Transverse colon (tissue), 4 donors: ENCODE data around the gene PAPPA. TPM values are rescaled to one million over a fixed set of nuclear protein-coding genes. Genes with fewer than 3 reads are reported as not detected.
A peak's percentile ranks its signal among the peaks of the same experiment; 100 is the strongest.

Experiments used
- DNase-seq: peaks from one replicate; pipeline ENCODE4 v3.0.0-alpha.2; 2019
- H3K27ac ChIP-seq, 4 donors: fragments of 200-600 bp; sonication (generic); 2 replicates each; pipeline ENCODE4 v1.5.1; 2016 to 2018; ENCODE audit warnings: inconsistent platforms in 4 of 4
- H3K27me3 ChIP-seq: fragments of 200-600 bp; sonication (generic); 2 replicates; pipeline ENCODE4 v1.5.1; 2017; ENCODE audit warnings: inconsistent platforms
- H3K36me3 ChIP-seq, 4 donors: fragments of 200-600 bp; sonication (generic); 2 replicates each; pipeline ENCODE4 v1.5.1; 2017 to 2019; ENCODE audit warnings: inconsistent platforms in 4 of 4
- H3K4me1 ChIP-seq, 4 donors: fragments of 200-600 bp; sonication (generic); 2 replicates each; pipeline ENCODE4 v1.5.1; 2017 to 2020; ENCODE audit warnings: inconsistent platforms in 4 of 4
- H3K4me3 ChIP-seq, 4 donors: fragments of 200-600 bp; sonication (generic); 1 replicate in 1 of 4; 2 replicates in 3 of 4; pipeline versions ENCODE4 v1.5.1 to v1.6.1; 2017 to 2019; ENCODE audit warnings: inconsistent platforms in 4 of 4
- H3K9me3 ChIP-seq, 2 donors: fragments of 200-600 bp; sonication (generic); 2 replicates each; pipeline ENCODE4 v1.5.1; 2017 to 2019; ENCODE audit warnings: inconsistent platforms in 2 of 2
- EP300 ChIP-seq: sonication (generic); formaldehyde crosslinking; IDR thresholded peaks from one replicate; pipeline ENCODE4 v1.6.1; 2017; ENCODE audit warnings: antibody characterized with exemption, low read depth
- POLR2A ChIP-seq: fragments of 450-650 bp; IDR thresholded peaks from one replicate; pipeline ENCODE4 v1.6.1; 2016; ENCODE audit warnings: antibody characterized with exemption, mild to moderate bottlenecking, moderate library complexity
- POLR2AphosphoS5 ChIP-seq, 3 donors: sonication (generic); formaldehyde crosslinking; IDR thresholded peaks; one replicate each; pipeline ENCODE4 v1.6.1; 2016; ENCODE audit warnings: antibody characterized with exemption in 3 of 3
- WGBS, 2 donors: methylation state at CpG; one replicate each; pipeline ENCODE4 v1.1.5; 2018; ENCODE audit warnings: low coverage in 1 of 2; 5-methylcytosine and 5-hydroxymethylcytosine counted together
- in situ Hi-C, 4 donors: fragments of 200-750 bp; cut with MboI; loops; one replicate each; pipeline versions ENCODE4 v1.15.0 to v1.15.1; 2017; ENCODE audit warnings: low sequenced_read_pairs in 3 of 4, low pct_ligation_motif_present in 1 of 4, low pct_unique_long_range_greater_than_20kb in 1 of 4
- intact Hi-C: fragments of 100-400 bp; cut with DNase I; formaldehyde crosslinking; loops from one replicate; pipeline ENCODE4 v1.15.1; 2023; ENCODE audit warnings: low total_unique reads
- total RNA-seq, 4 donors: library from RNA; depleted of rRNA; stranded (reverse); fragments of >200 nt; gene quantifications; one replicate each; pipeline ENCODE4 v1.1.0, GENCODE V29; 2016
- TF ChIP-seq, protein P1 (sequence below), 5 experiments: fragments of 200-600 bp in 3 of 5; fragments of 450-650 bp in 2 of 5; sonication (generic) in 3 of 5; IDR thresholded peaks; 1 replicate in 2 of 5; 2 replicates in 3 of 5; pipeline ENCODE4 v1.5.1; 2016 to 2017; ENCODE audit warnings: antibody characterized with exemption in 5 of 5, inconsistent platforms in 3 of 5, mild to moderate bottlenecking in 2 of 5, moderate library complexity in 1 of 5

PAPPA gene
- total RNA-seq, 4 donors from 2014 or later, result 0.37 to 4.4 (median 1.4) TPM

DNA sequence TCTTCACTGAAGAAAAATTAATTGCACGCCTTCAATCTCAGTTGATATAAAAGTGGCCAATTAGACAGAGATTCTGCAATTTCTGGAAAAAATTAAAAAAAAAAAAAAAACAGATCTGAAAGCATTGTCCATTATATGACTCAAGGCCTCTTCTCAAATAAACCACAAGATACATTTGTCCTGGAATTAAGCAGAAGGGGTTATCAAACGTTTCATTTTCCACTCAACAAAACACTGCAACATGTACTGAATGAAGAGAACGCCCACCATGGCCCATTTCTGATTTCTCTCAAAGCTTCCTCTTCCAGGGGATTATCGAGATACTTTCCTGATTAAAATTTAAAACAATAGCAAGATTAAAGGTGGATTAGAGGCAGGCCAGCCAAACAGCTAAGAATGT, 5.8 kb upstream of the PAPPA start:
- intact Hi-C loops (no loop called here), in situ Hi-C loops (no loop called here)
- Histone ChIP-seq H3K4me3 (no peak overlapping the region), H3K27me3 (peaks cover 42% of the 10 kb centered on the region), H3K4me1 (peaks cover 0 to 5% (median 0%) of the 10 kb centered on the region in 4 donors), H3K9me3 (no peaks in the 10 kb centered on the region), H3K27ac (no peak overlapping the region), H3K36me3 (no peaks in the 10 kb centered on the region)
- TF ChIP-seq POLR2AphosphoS5 (IDR thresholded peaks at IDR 0.05) (no peak), POLR2A (no peak), EP300 (no peak)
- TF ChIP-seq, protein P1, sequence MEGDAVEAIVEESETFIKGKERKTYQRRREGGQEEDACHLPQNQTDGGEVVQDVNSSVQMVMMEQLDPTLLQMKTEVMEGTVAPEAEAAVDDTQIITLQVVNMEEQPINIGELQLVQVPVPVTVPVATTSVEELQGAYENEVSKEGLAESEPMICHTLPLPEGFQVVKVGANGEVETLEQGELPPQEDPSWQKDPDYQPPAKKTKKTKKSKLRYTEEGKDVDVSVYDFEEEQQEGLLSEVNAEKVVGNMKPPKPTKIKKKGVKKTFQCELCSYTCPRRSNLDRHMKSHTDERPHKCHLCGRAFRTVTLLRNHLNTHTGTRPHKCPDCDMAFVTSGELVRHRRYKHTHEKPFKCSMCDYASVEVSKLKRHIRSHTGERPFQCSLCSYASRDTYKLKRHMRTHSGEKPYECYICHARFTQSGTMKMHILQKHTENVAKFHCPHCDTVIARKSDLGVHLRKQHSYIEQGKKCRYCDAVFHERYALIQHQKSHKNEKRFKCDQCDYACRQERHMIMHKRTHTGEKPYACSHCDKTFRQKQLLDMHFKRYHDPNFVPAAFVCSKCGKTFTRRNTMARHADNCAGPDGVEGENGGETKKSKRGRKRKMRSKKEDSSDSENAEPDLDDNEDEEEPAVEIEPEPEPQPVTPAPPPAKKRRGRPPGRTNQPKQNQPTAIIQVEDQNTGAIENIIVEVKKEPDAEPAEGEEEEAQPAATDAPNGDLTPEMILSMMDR (IDR thresholded peaks at IDR 0.05), result no peak
- WGBS, 2 donors, result 76 to 79% methylated on average over 3 to 4 of the region's 4 CpGs
- no peak for DNase-seq

DNA sequence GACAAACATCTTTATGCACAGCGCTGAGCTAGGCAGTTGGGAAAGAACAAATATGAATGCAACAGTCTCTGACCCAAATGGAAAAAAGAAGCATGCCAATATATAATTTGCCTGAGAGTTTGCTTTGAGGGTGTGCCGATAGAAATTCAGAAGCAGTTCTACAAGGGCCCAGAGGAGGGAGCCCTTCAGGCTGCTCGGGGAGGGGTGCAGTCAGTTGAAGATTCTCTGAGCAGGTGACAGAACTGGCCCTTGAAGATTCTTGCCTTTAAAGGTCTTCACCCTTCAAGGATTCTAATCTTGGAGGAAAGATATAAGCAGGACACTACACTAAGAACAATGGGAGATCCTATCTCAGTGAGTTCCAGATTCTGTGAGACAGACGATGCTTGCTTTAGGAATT, 3.7 kb upstream of the PAPPA start:
- 23% methylated on average over 4 of the region's 4 CpGs for WGBS, 2 donors
- Histone ChIP-seq H3K27ac (no peak overlapping the region), H3K4me3 (no peak overlapping the region), H3K9me3 (no peaks in the 10 kb centered on the region), H3K27me3 (peaks cover 61% of the 10 kb centered on the region), H3K4me1 (peaks cover 0 to 15% (median 6%) of the 10 kb centered on the region in 4 donors), H3K36me3 (no peaks in the 10 kb centered on the region)
- TF ChIP-seq POLR2A, result no peak
- TF ChIP-seq, protein P1 (IDR thresholded peaks at IDR 0.05), result peak; percentile 45 to 62 (median 51)
- peak; percentile 17 for DNase-seq
- in situ Hi-C loops, result loop anchor here (10.0 to 25.0 kb wide), 4 partner anchors 412 to 512 kb away; no protein-coding TSS in a partner anchor
- intact Hi-C loops, result no loop called here

DNA sequence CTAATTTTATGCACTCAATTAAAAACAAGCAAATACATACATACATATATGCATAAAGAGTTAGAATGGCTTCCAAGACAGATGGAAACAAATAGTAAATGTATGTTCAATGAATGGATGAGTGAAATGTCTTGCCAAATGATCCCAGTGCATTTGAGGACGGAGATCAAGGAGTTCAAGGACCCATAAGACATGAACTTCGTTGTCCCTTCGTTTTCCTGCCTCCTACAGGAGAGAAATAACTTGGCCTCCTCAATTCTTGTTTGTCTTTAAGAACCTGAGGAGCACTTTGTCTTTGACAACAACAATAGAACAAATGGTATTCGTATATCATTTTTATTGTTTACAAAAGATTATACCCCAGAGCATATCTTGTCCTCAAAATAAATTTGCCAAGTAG, 2.4 kb upstream of the PAPPA start:
- intact Hi-C loops (no loop called here), in situ Hi-C loops (loop anchor here (10.0 to 25.0 kb wide), 4 partner anchors 411 to 511 kb away; no protein-coding TSS in a partner anchor)
- no peak for DNase-seq
- Histone ChIP-seq H3K27me3 (peaks cover 74% of the 10 kb centered on the region), H3K36me3 (no peaks in the 10 kb centered on the region), H3K9me3 (no peaks in the 10 kb centered on the region), H3K4me1 (peaks cover 0 to 17% (median 8%) of the 10 kb centered on the region in 4 donors), H3K4me3 (no peak overlapping the region), H3K27ac (no peak overlapping the region)
- WGBS, 2 donors, result 50 to 60% methylated on average over 4 of the region's 4 CpGs
- TF ChIP-seq POLR2A (no peak), EP300 (no peak), POLR2AphosphoS5 (IDR thresholded peaks at IDR 0.05) (no peak)
- TF ChIP-seq, protein P1 (IDR thresholded peaks at IDR 0.05), result no peak

DNA sequence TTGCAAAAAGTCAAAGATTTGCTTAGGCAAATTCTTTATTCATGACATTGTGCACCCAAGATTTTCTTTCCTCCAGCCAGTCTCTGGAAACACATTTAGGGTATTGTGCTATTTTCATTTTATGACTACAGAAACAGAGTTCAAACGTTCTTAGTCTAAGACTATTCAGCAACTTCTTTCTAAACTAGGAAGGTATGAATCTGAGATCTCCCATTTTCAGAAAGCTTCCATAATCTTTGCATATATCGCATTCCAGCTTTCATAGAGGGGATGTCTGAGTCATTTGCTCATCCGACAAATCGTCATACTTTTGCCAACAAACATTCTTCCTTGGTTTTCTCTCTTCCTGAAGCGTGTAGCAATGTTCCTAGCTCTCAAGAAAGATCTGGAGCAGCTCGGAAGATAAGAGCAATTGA, 1.6 kb upstream of the PAPPA start:
- intact Hi-C loops, result no loop called here
- DNase-seq, result no peak
- Histone ChIP-seq H3K36me3 (no peaks in the 10 kb centered on the region), H3K9me3 (no peaks in the 10 kb centered on the region), H3K4me1 (peaks cover 0 to 23% (median 10%) of the 10 kb centered on the region in 4 donors), H3K27me3 (peaks cover 82% of the 10 kb centered on the region), H3K27ac (no peak overlapping the region), H3K4me3 (no peak overlapping the region)
- TF ChIP-seq, protein P1 (IDR thresholded peaks at IDR 0.05), result no peak
- TF ChIP-seq POLR2A (no peak), POLR2AphosphoS5 (IDR thresholded peaks at IDR 0.05) (no peak), EP300 (no peak)
- in situ Hi-C loops, result loop anchor here (10.0 to 25.0 kb wide), 4 partner anchors 410 to 510 kb away; no protein-coding TSS in a partner anchor
- 50 to 51% methylated on average over 6 of the region's 6 CpGs for WGBS, 2 donors
